HepG2 (cell line): ENCODE results near the gene NFKBIA. TPM values are rescaled to one million over a fixed set of nuclear protein-coding genes. Genes with fewer than 3 reads are reported as not detected.

ENCODE experiments used
- FOXM1 ChIP-seq: sonication (generic); formaldehyde crosslinking; IDR thresholded peaks from 2 replicates; pipeline ENCODE4 v1.5.0; 2020; ENCODE audit warnings: missing genetic modification reagents
- HNF4A ChIP-seq: sonication (generic); formaldehyde crosslinking; IDR thresholded peaks from 2 replicates; pipeline ENCODE4 v1.4.0; 2020; ENCODE audit warnings: missing genetic modification reagents
- NBN ChIP-seq: fragments of 450-650 bp; conservative IDR thresholded peaks from 2 replicates; pipeline ENCODE4 v1.6.1; 2017
- NFYC ChIP-seq: IDR thresholded peaks from 2 replicates; pipeline ENCODE4 v1.6.1; 2016; ENCODE audit warnings: missing genetic modification reagents, missing compliant biosample characterization
- NR1H2 ChIP-seq: sonication (generic); formaldehyde crosslinking; IDR thresholded peaks from 2 replicates; pipeline ENCODE4 v1.8.1; 2022; ENCODE audit warnings: low read depth, missing genetic modification reagents, borderline replicate concordance
- NRL ChIP-seq: sonication (generic); formaldehyde crosslinking; IDR thresholded peaks from 2 replicates; pipeline ENCODE4 v1.5.0; 2020; ENCODE audit warnings: missing genetic modification reagents, mild to moderate bottlenecking, moderate library complexity, borderline replicate concordance
- PAX8 ChIP-seq: sonication (generic); formaldehyde crosslinking; IDR thresholded peaks from 2 replicates; pipeline ENCODE4 v1.8.0; 2022; ENCODE audit warnings: mild to moderate bottlenecking, missing genetic modification reagents, borderline replicate concordance
- SNAPC2 ChIP-seq: sonication (generic); formaldehyde crosslinking; IDR thresholded peaks from 2 replicates; pipeline ENCODE4 v1.8.1; 2022; ENCODE audit warnings: mild to moderate bottlenecking, missing genetic modification reagents
- SNRNP70 ChIP-seq: fragments of 200-400 bp; formaldehyde crosslinking; IDR thresholded peaks from 2 replicates; pipeline ENCODE4 v1.6.1; 2017; ENCODE audit warnings: mild to moderate bottlenecking, low read depth, low read length, moderate library complexity
- SRSF4 ChIP-seq: fragments of 200-400 bp; formaldehyde crosslinking; IDR thresholded peaks from one replicate; pipeline ENCODE4 v1.6.1; 2018; ENCODE audit warnings: mild to moderate bottlenecking, low read depth, low read length, moderate library complexity; ENCODE audit not compliant: poor library complexity, severe bottlenecking
- ZBTB21 ChIP-seq: sonication (generic); formaldehyde crosslinking; IDR thresholded peaks from 2 replicates; pipeline ENCODE4 v1.4.0; 2020; ENCODE audit warnings: missing genetic modification reagents
- ZC3H4 ChIP-seq: sonication (generic); formaldehyde crosslinking; IDR thresholded peaks from 2 replicates; pipeline ENCODE4 v1.4.0; 2020; ENCODE audit warnings: missing genetic modification reagents, borderline replicate concordance
- ZNF18 ChIP-seq: sonication (generic); formaldehyde crosslinking; IDR thresholded peaks from 2 replicates; pipeline ENCODE4 v1.8.0; 2022; ENCODE audit warnings: mild to moderate bottlenecking, missing genetic modification reagents; ENCODE audit not compliant: insufficient replicate concordance
- ZNF530 ChIP-seq: sonication (generic); formaldehyde crosslinking; IDR thresholded peaks from 2 replicates; pipeline ENCODE4 v1.5.0; 2020; ENCODE audit warnings: low read depth, mild to moderate bottlenecking, missing genetic modification reagents
- ZNF550 ChIP-seq: sonication (generic); formaldehyde crosslinking; IDR thresholded peaks from 2 replicates; pipeline ENCODE4 v1.4.0; 2020; ENCODE audit warnings: mild to moderate bottlenecking, missing genetic modification reagents, borderline replicate concordance
- ZNF674 ChIP-seq: sonication (generic); formaldehyde crosslinking; IDR thresholded peaks from 2 replicates; pipeline ENCODE4 v1.5.0; 2020; ENCODE audit warnings: low read depth, mild to moderate bottlenecking, missing genetic modification reagents
- ZNF781 ChIP-seq: sonication (generic); formaldehyde crosslinking; IDR thresholded peaks from 2 replicates; pipeline ENCODE4 v1.5.1; 2020; ENCODE audit warnings: borderline replicate concordance, mild to moderate bottlenecking, missing genetic modification reagents; ENCODE audit errors: not compliant biosample characterization
- ZNF782 ChIP-seq: sonication (generic); formaldehyde crosslinking; IDR thresholded peaks from 2 replicates; pipeline ENCODE4 v1.4.0; 2020; ENCODE audit warnings: missing genetic modification reagents, mild to moderate bottlenecking, borderline replicate concordance
- ZNF788 ChIP-seq: sonication (generic); formaldehyde crosslinking; IDR thresholded peaks from 2 replicates; pipeline ENCODE4 v1.5.0; 2020; ENCODE audit warnings: mild to moderate bottlenecking, missing genetic modification reagents, borderline replicate concordance
- ZNF816 ChIP-seq: sonication (generic); formaldehyde crosslinking; IDR thresholded peaks from 2 replicates; pipeline ENCODE4 v1.8.0; 2022; ENCODE audit warnings: missing genetic modification reagents, mild to moderate bottlenecking, borderline replicate concordance
- ZSCAN20 ChIP-seq: sonication (generic); formaldehyde crosslinking; IDR thresholded peaks from 2 replicates; pipeline ENCODE4 v1.4.0; 2020; ENCODE audit warnings: missing genetic modification reagents, mild to moderate bottlenecking, borderline replicate concordance
- polyA plus RNA-seq, 8 experiments: library from polyadenylated mRNA; depleted of rRNA in 3 of 8; stranded (reverse) in 7 of 8; unstranded in 1 of 8; fragments of >200 nt; fragmentation: Illumina TruSeq in 4 of 8; extraction: Trizol in 4 of 8; gene quantifications; 2 replicates each; pipeline versions ENCODE4 v1.2.1 to v1.2.3, GENCODE V29; 2011 to 2016; ENCODE audit warnings: low read depth in 4 of 8, missing spikeins in 1 of 8, mixed read lengths in 1 of 8; ENCODE audit not compliant: insufficient read depth in 1 of 8
- total RNA-seq, 5 experiments: library from RNA; depleted of rRNA; stranded (reverse); fragments of >200 nt; fragmentation: Illumina TruSeq; extraction: Trizol; gene quantifications; 2 replicates each; pipeline ENCODE4 v1.2.3, GENCODE V29; 2016; ENCODE audit warnings: low read depth in 1 of 5
- TF ChIP-seq, protein P1 (sequence below): sonication (generic); formaldehyde crosslinking; conservative IDR thresholded peaks from 2 replicates; pipeline ENCODE4 v1.8.0; 2022; ENCODE audit warnings: missing genetic modification reagents
- TF ChIP-seq, protein P2 (sequence below), 2 experiments: fragments of 450-650 bp in 1 of 2; sonication (generic) in 1 of 2; formaldehyde crosslinking; IDR thresholded peaks; 2 replicates each; pipeline versions ENCODE4 v1.5.0 to v1.8.0; 2020 to 2022; ENCODE audit warnings: mild to moderate bottlenecking in 1 of 2, missing genetic modification reagents in 1 of 2
- TF ChIP-seq, protein P3 (sequence below): sonication (generic); formaldehyde crosslinking; IDR thresholded peaks from 2 replicates; pipeline ENCODE4 v1.4.0; 2020; ENCODE audit warnings: missing genetic modification reagents

Gene NFKBIA
- total and polyA plus RNA-seq, 2 of the 13 experiments (the other 11 are each of a cell fraction or from before 2014, with no cell fraction given), result 197 to 319 TPM

DNA sequence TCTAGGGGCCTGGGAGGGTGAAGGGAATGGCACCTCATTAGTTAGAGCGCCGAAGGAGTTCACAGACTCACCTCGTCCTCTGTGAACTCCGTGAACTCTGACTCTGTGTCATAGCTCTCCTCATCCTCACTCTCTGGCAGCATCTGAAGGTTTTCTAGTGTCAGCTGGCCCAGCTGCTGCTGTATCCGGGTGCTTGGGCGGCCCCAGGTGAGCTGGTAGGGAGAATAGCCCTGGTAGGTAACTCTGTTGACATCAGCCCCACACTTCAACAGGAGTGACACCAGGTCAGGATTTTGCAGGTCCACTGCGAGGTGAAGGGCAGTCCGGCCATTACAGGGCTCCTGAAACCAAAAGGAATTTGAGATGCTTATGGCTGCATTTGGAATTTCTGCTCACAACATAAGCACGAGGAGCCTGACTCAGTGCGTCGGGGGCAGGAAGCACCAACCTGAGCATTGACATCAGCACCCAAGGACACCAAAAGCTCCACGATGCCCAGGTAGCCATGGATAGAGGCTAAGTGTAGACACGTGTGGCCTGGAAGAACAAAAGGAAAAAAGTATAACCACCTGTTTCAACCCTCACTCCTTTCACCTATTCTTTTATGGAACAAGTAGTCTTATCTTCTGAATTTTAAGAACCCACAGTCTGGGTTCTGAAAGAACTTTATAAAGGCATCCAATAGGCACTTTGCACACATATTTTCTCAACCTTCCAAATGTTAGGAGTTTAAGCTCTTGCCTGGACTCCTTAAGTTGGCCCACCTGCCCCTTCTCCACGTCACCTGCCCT is 2.0 kb downstream of the NFKBIA start (continued):
- TF ChIP-seq ZNF782 (CRISPR knock-in tag), result no peak
- TF ChIP-seq ZNF18 (CRISPR knock-in tag), result no peak
- TF ChIP-seq ZC3H4, result no peak
- no peak for TF ChIP-seq NR1H2
- TF ChIP-seq, protein P1, sequence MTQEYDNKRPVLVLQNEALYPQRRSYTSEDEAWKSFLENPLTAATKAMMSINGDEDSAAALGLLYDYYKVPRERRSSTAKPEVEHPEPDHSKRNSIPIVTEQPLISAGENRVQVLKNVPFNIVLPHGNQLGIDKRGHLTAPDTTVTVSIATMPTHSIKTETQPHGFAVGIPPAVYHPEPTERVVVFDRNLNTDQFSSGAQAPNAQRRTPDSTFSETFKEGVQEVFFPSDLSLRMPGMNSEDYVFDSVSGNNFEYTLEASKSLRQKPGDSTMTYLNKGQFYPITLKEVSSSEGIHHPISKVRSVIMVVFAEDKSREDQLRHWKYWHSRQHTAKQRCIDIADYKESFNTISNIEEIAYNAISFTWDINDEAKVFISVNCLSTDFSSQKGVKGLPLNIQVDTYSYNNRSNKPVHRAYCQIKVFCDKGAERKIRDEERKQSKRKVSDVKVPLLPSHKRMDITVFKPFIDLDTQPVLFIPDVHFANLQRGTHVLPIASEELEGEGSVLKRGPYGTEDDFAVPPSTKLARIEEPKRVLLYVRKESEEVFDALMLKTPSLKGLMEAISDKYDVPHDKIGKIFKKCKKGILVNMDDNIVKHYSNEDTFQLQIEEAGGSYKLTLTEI (CRISPR knock-in tag), result no peak
- TF ChIP-seq FOXM1 (CRISPR knock-in tag), result no peak
- TF ChIP-seq, protein P2, sequence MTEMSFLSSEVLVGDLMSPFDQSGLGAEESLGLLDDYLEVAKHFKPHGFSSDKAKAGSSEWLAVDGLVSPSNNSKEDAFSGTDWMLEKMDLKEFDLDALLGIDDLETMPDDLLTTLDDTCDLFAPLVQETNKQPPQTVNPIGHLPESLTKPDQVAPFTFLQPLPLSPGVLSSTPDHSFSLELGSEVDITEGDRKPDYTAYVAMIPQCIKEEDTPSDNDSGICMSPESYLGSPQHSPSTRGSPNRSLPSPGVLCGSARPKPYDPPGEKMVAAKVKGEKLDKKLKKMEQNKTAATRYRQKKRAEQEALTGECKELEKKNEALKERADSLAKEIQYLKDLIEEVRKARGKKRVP (CRISPR knock-in tag; IDR thresholded peaks at IDR 0.05), result no peak
- no peak for TF ChIP-seq ZBTB21 (CRISPR knock-in tag)
- no peak for TF ChIP-seq SNAPC2 (CRISPR knock-in tag)
- no peak for TF ChIP-seq ZNF550 (CRISPR knock-in tag)
- TF ChIP-seq ZNF816 (CRISPR knock-in tag), result no peak; the same call in 1 of the 2 replicates
- TF ChIP-seq HNF4A (CRISPR knock-in tag), result no peak; the same call in 1 of the 2 replicates
- no peak for TF ChIP-seq SNRNP70
- TF ChIP-seq NRL (CRISPR knock-in tag), result no peak
- no peak for TF ChIP-seq NFYC
- no peak for TF ChIP-seq ZNF674 (CRISPR knock-in tag)
- TF ChIP-seq, protein P3, sequence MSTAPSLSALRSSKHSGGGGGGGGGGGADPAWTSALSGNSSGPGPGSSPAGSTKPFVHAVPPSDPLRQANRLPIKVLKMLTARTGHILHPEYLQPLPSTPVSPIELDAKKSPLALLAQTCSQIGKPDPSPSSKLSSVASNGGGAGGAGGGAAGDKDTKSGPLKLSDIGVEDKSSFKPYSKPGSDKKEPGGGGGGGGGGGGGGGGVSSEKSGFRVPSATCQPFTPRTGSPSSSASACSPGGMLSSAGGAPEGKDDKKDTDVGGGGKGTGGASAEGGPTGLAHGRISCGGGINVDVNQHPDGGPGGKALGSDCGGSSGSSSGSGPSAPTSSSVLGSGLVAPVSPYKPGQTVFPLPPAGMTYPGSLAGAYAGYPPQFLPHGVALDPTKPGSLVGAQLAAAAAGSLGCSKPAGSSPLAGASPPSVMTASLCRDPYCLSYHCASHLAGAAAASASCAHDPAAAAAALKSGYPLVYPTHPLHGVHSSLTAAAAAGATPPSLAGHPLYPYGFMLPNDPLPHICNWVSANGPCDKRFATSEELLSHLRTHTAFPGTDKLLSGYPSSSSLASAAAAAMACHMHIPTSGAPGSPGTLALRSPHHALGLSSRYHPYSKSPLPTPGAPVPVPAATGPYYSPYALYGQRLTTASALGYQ (CRISPR knock-in tag), result no peak
- no peak for TF ChIP-seq ZNF530
- TF ChIP-seq ZNF781 (CRISPR knock-in tag), result no peak
- TF ChIP-seq ZNF788 (CRISPR knock-in tag), result no peak
- no peak for TF ChIP-seq NBN
- no peak for TF ChIP-seq ZSCAN20 (CRISPR knock-in tag)
- 0 out of 2 replicates have a peak, but pooled peaks have one; percentile 8 for TF ChIP-seq PAX8 (CRISPR knock-in tag)
- TF ChIP-seq SRSF4, result no peak
